ENCODE measurements around the gene PTPRK.

DNA sequence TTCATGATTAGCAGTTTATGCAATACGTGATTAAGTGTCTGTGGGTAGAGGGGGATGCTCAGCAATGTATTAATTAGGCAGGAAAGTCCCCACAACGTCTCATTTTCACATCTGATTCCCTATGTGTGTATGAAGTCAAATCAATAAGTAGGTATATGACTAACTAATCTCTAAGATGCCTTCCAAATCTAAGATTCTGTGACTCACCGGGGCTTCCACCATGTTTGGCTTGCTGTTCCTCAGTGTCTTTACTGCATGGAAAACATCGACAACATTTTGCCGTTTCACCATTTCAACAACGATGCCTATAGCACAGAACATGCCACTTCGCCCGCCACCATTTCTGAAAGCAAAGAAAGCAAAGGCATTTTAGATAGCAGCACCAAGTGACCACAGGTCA, 547.6 kb downstream of the PTPRK start:
- TF ChIP-seq, protein P1, sequence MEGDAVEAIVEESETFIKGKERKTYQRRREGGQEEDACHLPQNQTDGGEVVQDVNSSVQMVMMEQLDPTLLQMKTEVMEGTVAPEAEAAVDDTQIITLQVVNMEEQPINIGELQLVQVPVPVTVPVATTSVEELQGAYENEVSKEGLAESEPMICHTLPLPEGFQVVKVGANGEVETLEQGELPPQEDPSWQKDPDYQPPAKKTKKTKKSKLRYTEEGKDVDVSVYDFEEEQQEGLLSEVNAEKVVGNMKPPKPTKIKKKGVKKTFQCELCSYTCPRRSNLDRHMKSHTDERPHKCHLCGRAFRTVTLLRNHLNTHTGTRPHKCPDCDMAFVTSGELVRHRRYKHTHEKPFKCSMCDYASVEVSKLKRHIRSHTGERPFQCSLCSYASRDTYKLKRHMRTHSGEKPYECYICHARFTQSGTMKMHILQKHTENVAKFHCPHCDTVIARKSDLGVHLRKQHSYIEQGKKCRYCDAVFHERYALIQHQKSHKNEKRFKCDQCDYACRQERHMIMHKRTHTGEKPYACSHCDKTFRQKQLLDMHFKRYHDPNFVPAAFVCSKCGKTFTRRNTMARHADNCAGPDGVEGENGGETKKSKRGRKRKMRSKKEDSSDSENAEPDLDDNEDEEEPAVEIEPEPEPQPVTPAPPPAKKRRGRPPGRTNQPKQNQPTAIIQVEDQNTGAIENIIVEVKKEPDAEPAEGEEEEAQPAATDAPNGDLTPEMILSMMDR (IDR thresholded peaks at IDR 0.05; ENCODE audit: low read depth, low read length), result no peak
- no peak for TF ChIP-seq EZH2phosphoT487 (IDR thresholded peaks at IDR 0.05; ENCODE audit: low read depth)

Data from OCI-LY3 (cell line).